Measurements from ENCODE around the gene SYP. TPM values are rescaled to one million over a fixed set of nuclear protein-coding genes. Genes with fewer than 3 reads are reported as not detected.

Gene SYP
- total RNA-seq, 1 donor from 2014 or later = under 0.01 TPM

- H3K36me3 ChIP-seq (ENCODE audit: control insufficient read depth, insufficient read depth, low read length) = no peaks in the 10 kb centered on the region
- DNase-seq (ENCODE audit: low read depth) (peak; percentile 34), FAIRE-seq (no peak)
- no peak overlapping the region for H3K4me3 ChIP-seq (ENCODE audit: low read depth, low read length)
- TF ChIP-seq, protein P1, sequence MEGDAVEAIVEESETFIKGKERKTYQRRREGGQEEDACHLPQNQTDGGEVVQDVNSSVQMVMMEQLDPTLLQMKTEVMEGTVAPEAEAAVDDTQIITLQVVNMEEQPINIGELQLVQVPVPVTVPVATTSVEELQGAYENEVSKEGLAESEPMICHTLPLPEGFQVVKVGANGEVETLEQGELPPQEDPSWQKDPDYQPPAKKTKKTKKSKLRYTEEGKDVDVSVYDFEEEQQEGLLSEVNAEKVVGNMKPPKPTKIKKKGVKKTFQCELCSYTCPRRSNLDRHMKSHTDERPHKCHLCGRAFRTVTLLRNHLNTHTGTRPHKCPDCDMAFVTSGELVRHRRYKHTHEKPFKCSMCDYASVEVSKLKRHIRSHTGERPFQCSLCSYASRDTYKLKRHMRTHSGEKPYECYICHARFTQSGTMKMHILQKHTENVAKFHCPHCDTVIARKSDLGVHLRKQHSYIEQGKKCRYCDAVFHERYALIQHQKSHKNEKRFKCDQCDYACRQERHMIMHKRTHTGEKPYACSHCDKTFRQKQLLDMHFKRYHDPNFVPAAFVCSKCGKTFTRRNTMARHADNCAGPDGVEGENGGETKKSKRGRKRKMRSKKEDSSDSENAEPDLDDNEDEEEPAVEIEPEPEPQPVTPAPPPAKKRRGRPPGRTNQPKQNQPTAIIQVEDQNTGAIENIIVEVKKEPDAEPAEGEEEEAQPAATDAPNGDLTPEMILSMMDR (IDR thresholded peaks at IDR 0.05; ENCODE audit: insufficient read depth, low read length, severe bottlenecking) = peak; percentile 63
- H3K27me3 ChIP-seq (ENCODE audit: control insufficient read depth, insufficient read depth, low read length) = no peaks in the 10 kb centered on the region
Measured at GRCh38 chrX:49192722-49193328, 7.2 kb downstream of the SYP start.

DNA sequence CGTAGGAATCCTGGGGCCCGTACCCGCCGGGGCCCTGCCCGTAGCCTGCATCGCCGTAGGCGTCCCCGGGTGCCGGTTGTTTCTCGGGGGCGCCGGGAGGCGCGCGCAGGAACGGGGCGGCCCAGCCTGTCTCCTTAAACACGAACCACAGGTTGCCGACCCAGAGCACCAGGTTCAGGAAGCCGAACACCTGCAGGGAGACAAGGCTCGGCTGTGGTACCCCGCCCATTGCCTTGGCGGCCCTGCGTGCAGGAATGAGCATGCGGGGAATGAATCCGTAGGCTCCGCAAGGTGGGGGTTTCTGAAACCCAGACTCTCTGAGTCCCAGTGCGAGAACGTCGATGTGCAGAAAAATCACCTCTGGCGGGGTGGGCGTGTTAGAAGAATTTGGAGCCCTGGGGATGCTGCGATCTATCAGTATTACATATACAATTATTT is 8.4 kb downstream of the SYP start:
- FAIRE-seq = no peak
- no peaks in the 10 kb centered on the region for H3K27me3 ChIP-seq (ENCODE audit: control insufficient read depth, insufficient read depth, low read length)
- peak overlapping the region; percentile 61 for H3K4me3 ChIP-seq (ENCODE audit: low read depth, low read length)
- no peaks in the 10 kb centered on the region for H3K36me3 ChIP-seq (ENCODE audit: control insufficient read depth, insufficient read depth, low read length)
- no peak for DNase-seq (ENCODE audit: low read depth)
- TF ChIP-seq, protein P1 (IDR thresholded peaks at IDR 0.05; ENCODE audit: insufficient read depth, low read length, severe bottlenecking) = no peak

DNA sequence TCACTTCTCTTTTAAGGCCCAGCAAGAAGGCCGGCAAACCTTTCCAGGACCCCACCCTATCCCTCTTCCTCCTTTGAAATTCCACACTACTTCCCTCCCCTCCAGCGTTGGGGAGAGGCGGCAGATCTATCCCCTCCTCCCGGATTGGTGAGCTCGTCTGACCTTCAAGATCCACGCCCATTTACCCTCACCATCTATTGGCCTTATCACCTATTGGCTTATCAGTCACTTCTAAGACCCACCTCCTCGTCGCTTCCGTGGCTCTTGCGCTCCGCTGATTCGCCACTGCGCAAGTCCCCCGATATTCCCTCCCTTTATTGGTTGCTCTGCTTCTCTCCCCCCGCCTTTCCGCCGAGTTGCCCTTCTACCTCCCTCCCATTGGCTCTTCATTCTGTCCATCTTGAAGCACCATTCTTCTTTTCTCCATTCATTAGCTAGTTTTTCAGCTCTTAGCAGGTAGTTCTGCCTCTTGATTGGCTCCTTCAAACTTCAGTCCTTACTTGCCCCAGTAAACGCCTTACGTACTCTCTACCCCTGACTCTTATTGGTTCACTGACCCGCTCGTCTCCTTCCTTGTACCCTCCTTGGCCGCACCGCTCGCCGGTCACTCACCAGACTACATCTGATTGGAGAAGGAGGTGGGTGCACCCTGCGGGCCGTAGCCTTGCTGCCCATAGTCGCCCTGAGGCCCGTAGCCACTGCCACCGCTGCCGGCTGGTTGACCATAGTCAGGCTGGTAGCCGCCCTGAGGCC is 9.0 kb downstream of the SYP start:
- DNase-seq (ENCODE audit: low read depth) (peak; percentile 98), FAIRE-seq (peak; percentile 89)
- peak overlapping the region; percentile 61 for H3K4me3 ChIP-seq (ENCODE audit: low read depth, low read length)
- TF ChIP-seq, protein P1 (IDR thresholded peaks at IDR 0.05; ENCODE audit: insufficient read depth, low read length, severe bottlenecking) = no peak
- H3K36me3 ChIP-seq (ENCODE audit: control insufficient read depth, insufficient read depth, low read length) = no peaks in the 10 kb centered on the region
- no peaks in the 10 kb centered on the region for H3K27me3 ChIP-seq (ENCODE audit: control insufficient read depth, insufficient read depth, low read length)

GRCh38 chrX:49189606-49190005 is 10.4 kb downstream of the SYP start:
- no peak overlapping the region for H3K4me3 ChIP-seq (ENCODE audit: low read depth, low read length)
- H3K36me3 ChIP-seq (ENCODE audit: control insufficient read depth, insufficient read depth, low read length) = no peaks in the 10 kb centered on the region
- H3K27me3 ChIP-seq (ENCODE audit: control insufficient read depth, insufficient read depth, low read length) = no peaks in the 10 kb centered on the region
- no peak for FAIRE-seq
- TF ChIP-seq, protein P1 (IDR thresholded peaks at IDR 0.05; ENCODE audit: insufficient read depth, low read length, severe bottlenecking) = no peak
- no peak for DNase-seq (ENCODE audit: low read depth)

GRCh38 chrX:49188468-49189076 is 11.4 kb downstream of the SYP start:
- H3K27me3 ChIP-seq (ENCODE audit: control insufficient read depth, insufficient read depth, low read length) = no peaks in the 10 kb centered on the region
- no peaks in the 10 kb centered on the region for H3K36me3 ChIP-seq (ENCODE audit: control insufficient read depth, insufficient read depth, low read length)
- TF ChIP-seq, protein P1 (IDR thresholded peaks at IDR 0.05; ENCODE audit: insufficient read depth, low read length, severe bottlenecking) = no peak
- FAIRE-seq (no peak), DNase-seq (ENCODE audit: low read depth) (no peak)
- no peak overlapping the region for H3K4me3 ChIP-seq (ENCODE audit: low read depth, low read length)
